K562 (cell line): Measurements from ENCODE around the gene RHBDF2. TPM values are rescaled to one million over a fixed set of nuclear protein-coding genes. Genes with fewer than 3 reads are reported as not detected.
A peak's percentile ranks its signal among the peaks of the same experiment; 100 is the strongest.

Experiments
- ATF1 ChIP-seq, 2 experiments: fragments of 450-650 bp in 1 of 2; IDR thresholded peaks; 2 replicates each; pipeline ENCODE4 v1.6.1; 2016; ENCODE audit warnings: missing compliant biosample characterization in 1 of 2, missing genetic modification characterization in 1 of 2
- ETV5 ChIP-seq: sonication (generic); formaldehyde crosslinking; IDR thresholded peaks from 2 replicates; pipeline ENCODE4 v1.4.0; 2020; ENCODE audit warnings: low read depth, mild to moderate bottlenecking, missing genetic modification reagents
- GABPB2 ChIP-seq: fragments of 250-450 bp; sonication (Bioruptor Pico); conservative IDR thresholded peaks from 2 replicates; pipeline ENCODE4 v1.5.1; 2021; ENCODE audit warnings: mild to moderate bottlenecking
- MTA1 ChIP-seq: fragments of 450-650 bp; IDR thresholded peaks from 2 replicates; pipeline ENCODE4 v1.6.1; 2017; ENCODE audit warnings: borderline replicate concordance
- NCOA6 ChIP-seq: fragments of 450-650 bp; IDR thresholded peaks from 2 replicates; pipeline ENCODE4 v1.6.1; 2017; ENCODE audit warnings: mild to moderate bottlenecking
- POLR2B ChIP-seq: fragments of 450-650 bp; IDR thresholded peaks from 2 replicates; pipeline ENCODE4 v1.6.1; 2018; ENCODE audit warnings: low read depth; ENCODE audit not compliant: partially characterized antibody
- PTTG1 ChIP-seq: fragments of 450-650 bp; IDR thresholded peaks from 2 replicates; pipeline ENCODE4 v1.6.1; 2016; ENCODE audit warnings: low read depth, mild to moderate bottlenecking, missing genetic modification characterization, missing compliant biosample characterization
- SMAD4 ChIP-seq: fragments of 250-450 bp; sonication (Bioruptor Pico); conservative IDR thresholded peaks from 2 replicates; pipeline ENCODE4 v1.8.0; 2021; ENCODE audit warnings: inconsistent platforms, mild to moderate bottlenecking, moderate library complexity
- ZNF583 ChIP-seq: fragments of 250-450 bp; sonication (Bioruptor Pico); IDR thresholded peaks from 2 replicates; pipeline ENCODE4 v1.4.0; 2020
- ZNF699 ChIP-seq: fragments of 250-450 bp; sonication (Bioruptor Pico); IDR thresholded peaks from 2 replicates; pipeline ENCODE4 v1.8.0; 2021; ENCODE audit warnings: mild to moderate bottlenecking, moderate library complexity; ENCODE audit not compliant: insufficient replicate concordance
- ZNF717 ChIP-seq: fragments of 250-450 bp; sonication (Bioruptor Pico); IDR thresholded peaks from 2 replicates; pipeline ENCODE4 v1.5.0; 2021
- polyA plus RNA-seq, 8 experiments: library from polyadenylated mRNA; depleted of rRNA in 4 of 8; stranded (reverse) in 5 of 8; unstranded in 3 of 8; fragments of >200 nt; fragmentation: Nextera tagmentation in 2 of 8; fragmentation: Illumina TruSeq in 1 of 8; extraction: Ambion mirVana in 2 of 8; extraction: Trizol in 1 of 8; gene quantifications; 2 replicates each; pipeline versions ENCODE4 v1.2.1 to v1.2.3, GENCODE V29; 2011 to 2014; ENCODE audit warnings: inconsistent platforms in 1 of 8, missing spikeins in 1 of 8
- total RNA-seq, 7 experiments: library from RNA; depleted of rRNA in 6 of 7; stranded (reverse); fragments of >200 nt in 6 of 7; fragmentation: Illumina TruSeq in 2 of 7; extraction: Trizol in 2 of 7; gene quantifications; 2 replicates each; pipeline versions ENCODE4 v1.2.1 to v1.2.3, GENCODE V29; 2011 to 2021; ENCODE audit warnings: low replicate concordance in 1 of 7
- TF ChIP-seq, protein P1 (sequence below): fragments of 250-450 bp; sonication (Bioruptor Pico); IDR thresholded peaks from 2 replicates; pipeline ENCODE4 v1.5.1; 2021; ENCODE audit warnings: mild to moderate bottlenecking
- TF ChIP-seq, protein P2 (sequence below): sonication (generic); formaldehyde crosslinking; IDR thresholded peaks from 2 replicates; pipeline ENCODE4 v1.5.0; 2020; ENCODE audit warnings: missing genetic modification reagents

Gene RHBDF2
- total and polyA plus RNA-seq, 9 of the 15 experiments (the other 6 are each of a cell fraction or from before 2014, with no cell fraction given): 0.04 to 2.8 (median 1.1) TPM

DNA sequence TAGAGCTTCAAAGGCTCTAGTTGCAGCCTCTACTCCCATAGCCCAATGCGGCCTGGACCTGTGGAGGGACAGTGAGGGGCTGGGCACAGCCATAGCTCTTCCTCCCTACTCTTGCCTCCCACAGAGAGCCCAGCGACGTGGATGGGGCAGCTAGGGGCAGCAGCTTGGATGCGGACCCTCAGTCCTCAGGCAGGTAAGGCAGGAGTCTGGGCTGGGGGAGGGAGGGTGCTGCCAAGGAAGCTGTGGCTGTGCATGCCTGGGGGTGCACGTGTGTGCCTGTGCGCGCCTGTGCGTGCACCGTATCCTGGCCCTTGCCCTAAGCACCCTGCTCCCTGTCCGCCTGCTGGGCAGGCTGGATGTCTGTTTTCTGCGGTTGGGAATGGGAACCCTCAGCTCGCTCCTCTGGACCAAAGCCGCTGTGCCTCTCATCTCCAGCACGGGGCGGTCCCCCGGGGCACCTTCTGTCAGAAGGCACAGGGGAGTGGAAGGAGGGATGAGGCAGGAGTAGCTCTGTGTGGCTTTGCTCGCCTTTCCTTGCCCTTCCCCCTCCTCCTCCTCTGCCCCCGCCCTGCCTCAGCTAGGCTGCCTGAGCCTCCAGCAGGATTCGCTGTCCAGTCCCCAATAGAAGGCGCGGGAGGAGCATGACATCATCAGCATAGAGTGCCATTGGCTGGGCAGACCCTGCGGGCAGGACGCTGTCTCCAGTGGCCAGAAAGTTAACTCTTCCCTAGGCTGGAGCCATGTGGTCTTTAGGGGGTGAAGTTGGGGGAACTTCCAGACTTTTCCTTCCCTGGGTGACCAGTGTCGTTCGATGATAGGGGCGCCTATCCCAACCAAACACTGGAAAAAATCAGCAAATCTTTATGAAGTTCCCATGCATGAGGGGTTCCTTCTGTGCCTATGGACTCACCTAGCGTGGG is 39.4 kb upstream of the RHBDF2 start (continued):
- no peak for TF ChIP-seq ATF1 (CRISPR knock-in tag; IDR thresholded peaks at IDR 0.05)
- peak; percentile 78 for TF ChIP-seq ATF1 (tag; IDR thresholded peaks at IDR 0.05)
- TF ChIP-seq GABPB2 (CRISPR knock-in tag): no peak
- no peak for TF ChIP-seq ZNF583 (CRISPR knock-in tag)
- TF ChIP-seq ZNF699 (CRISPR knock-in tag): no peak
- TF ChIP-seq POLR2B: no peak
- no peak for TF ChIP-seq PTTG1 (tag)
- TF ChIP-seq ETV5 (CRISPR knock-in tag): no peak
- TF ChIP-seq, protein P1, sequence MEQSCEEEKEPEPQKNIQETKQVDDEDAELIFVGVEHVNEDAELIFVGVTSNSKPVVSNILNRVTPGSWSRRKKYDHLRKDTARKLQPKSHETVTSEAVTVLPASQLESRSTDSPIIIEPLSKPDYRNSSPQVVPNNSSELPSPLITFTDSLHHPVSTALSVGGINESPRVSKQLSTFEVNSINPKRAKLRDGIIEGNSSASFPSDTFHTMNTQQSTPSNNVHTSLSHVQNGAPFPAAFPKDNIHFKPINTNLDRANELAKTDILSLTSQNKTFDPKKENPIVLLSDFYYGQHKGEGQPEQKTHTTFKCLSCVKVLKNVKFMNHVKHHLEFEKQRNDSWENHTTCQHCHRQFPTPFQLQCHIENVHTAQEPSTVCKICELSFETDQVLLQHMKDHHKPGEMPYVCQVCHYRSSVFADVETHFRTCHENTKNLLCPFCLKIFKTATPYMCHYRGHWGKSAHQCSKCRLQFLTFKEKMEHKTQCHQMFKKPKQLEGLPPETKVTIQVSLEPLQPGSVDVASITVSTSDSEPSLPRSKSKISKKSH (CRISPR knock-in tag): no peak
- TF ChIP-seq ZNF717 (CRISPR knock-in tag): no peak
- TF ChIP-seq NCOA6: no peak
- TF ChIP-seq SMAD4 (CRISPR knock-in tag): no peak
- TF ChIP-seq, protein P2, sequence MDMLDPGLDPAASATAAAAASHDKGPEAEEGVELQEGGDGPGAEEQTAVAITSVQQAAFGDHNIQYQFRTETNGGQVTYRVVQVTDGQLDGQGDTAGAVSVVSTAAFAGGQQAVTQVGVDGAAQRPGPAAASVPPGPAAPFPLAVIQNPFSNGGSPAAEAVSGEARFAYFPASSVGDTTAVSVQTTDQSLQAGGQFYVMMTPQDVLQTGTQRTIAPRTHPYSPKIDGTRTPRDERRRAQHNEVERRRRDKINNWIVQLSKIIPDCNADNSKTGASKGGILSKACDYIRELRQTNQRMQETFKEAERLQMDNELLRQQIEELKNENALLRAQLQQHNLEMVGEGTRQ (CRISPR knock-in tag): no peak
- peak; percentile 51; the same call in 1 of the 2 replicates for TF ChIP-seq MTA1
- TF ChIP-seq, all 486 proteins: peak for 74
